ENCODE data around the gene PAX5. TPM values are rescaled to one million over a fixed set of nuclear protein-coding genes. Genes with fewer than 3 reads are reported as not detected.
"Not testable (repeated sequence)": the region's sequence is repeated elsewhere in the genome, so short reads cannot be mapped to it uniquely, and the experiment has no call there.

Gene PAX5
- total RNA-seq, 1 donor from 2014 or later: 24.3 TPM

DNA sequence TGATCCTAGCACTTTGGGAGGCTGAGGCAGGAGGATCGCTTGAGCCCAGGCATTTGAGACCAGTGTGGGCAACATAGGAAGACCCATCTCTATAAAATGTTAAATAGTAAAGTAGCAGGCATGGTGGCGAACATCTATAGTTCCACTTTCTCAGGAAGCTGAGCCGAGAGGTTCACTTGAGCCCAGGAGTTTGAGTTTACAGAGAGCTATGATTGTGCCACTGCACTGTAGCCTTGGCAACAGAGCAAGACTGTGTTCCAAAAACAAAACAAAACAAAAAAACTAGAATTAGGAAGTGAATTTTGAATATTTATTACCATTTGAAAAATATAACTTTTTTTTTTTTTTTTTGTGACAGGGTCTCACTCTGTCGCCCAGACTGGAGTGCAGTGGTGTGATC, 26.8 kb upstream of the PAX5 start:
- H3K4me1 Mint-ChIP-seq (ENCODE audit: low read depth, unreplicated experiment): peaks cover 4% of the 10 kb centered on the region

GRCh38 chr9:37056046-37056920, 22.2 kb upstream of the PAX5 start:
- H3K27me3 Mint-ChIP-seq (ENCODE audit: unreplicated experiment): peaks cover 4% of the 10 kb centered on the region
- TF ChIP-seq CTCF (IDR thresholded peaks at IDR 0.05; ENCODE audit: partially characterized antibody, unreplicated experiment): no peak

More for the DNA sequence above, 26.8 kb upstream of the PAX5 start:
- DNase-seq: no peak
- Mint-ChIP-seq H3K27ac (ENCODE audit: unreplicated experiment) (no peak overlapping the region), H3K4me3 (ENCODE audit: unreplicated experiment) (no peak overlapping the region), H3K9me3 (ENCODE audit: unreplicated experiment) (no peaks in the 10 kb centered on the region), H3K36me3 (ENCODE audit: unreplicated experiment) (no peaks in the 10 kb centered on the region), H3K27me3 (ENCODE audit: unreplicated experiment) (peaks cover 2% of the 10 kb centered on the region)
- TF ChIP-seq CTCF (IDR thresholded peaks at IDR 0.05; ENCODE audit: partially characterized antibody, unreplicated experiment): no peak

DNA sequence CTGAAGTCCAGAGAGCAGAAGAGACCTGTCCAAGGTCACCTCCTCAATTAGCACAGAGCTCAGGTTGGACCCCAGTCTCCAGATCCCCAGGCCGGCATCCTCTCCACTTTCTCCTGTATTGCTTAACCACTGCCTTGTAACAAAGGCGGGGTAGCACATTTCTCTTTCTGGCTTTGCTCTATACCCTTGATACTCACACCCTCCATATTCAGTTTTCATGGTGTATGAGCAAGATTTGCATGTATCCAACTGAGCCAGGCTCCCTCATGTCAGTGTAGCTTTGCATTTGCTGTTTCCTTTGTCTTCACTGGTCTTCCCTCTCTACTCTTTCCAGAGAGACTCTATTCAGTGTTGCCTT, 20.3 kb upstream of the PAX5 start:
- not testable (repeated sequence) for H3K4me3 Mint-ChIP-seq (ENCODE audit: unreplicated experiment); H3K9me3 Mint-ChIP-seq (ENCODE audit: unreplicated experiment); H3K27me3 Mint-ChIP-seq (ENCODE audit: unreplicated experiment); H3K36me3 Mint-ChIP-seq (ENCODE audit: unreplicated experiment); H3K27ac Mint-ChIP-seq (ENCODE audit: unreplicated experiment); DNase-seq; H3K4me1 Mint-ChIP-seq (ENCODE audit: low read depth, unreplicated experiment)

More at GRCh38 chr9:37056046-37056920, 22.2 kb upstream of the PAX5 start:
- Mint-ChIP-seq H3K27ac (ENCODE audit: unreplicated experiment) (no peak overlapping the region), H3K36me3 (ENCODE audit: unreplicated experiment) (no peaks in the 10 kb centered on the region), H3K4me3 (ENCODE audit: unreplicated experiment) (no peak overlapping the region), H3K4me1 (ENCODE audit: low read depth, unreplicated experiment) (peaks cover 4% of the 10 kb centered on the region), H3K9me3 (ENCODE audit: unreplicated experiment) (no peaks in the 10 kb centered on the region)
- no peak for DNase-seq

DNA sequence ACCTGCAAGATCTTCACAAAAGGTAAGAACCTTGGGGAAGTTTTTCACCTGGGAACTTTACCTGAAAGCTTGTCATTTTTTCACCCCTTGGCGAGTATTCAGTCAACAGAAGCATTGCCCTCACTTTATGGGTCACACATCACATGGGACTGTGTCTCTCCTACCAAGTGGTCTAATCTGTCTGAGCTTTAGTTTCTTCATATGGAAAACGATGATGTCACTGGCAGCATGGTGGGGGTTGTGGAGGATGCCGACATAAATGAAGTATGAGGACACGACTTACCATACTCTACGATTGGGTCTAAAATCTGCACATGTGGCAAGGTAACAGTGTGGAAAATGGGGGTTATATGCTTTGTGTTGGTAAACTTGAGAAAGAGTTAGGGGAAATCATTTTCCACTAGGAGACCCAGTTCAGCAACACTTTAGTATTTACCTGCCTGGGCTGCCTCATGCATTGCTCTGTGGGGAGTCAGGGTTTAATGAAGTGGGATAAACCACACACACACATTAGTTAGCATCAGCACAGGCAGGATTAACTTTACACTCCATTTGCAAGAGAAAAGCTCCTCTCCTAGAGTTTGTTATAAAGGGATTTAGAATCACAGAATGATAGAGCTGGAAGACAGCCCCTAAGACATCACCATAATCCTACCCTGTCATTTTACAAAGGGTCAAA, 19.8 kb upstream of the PAX5 start:
- DNase-seq: no peak
- H3K9me3 Mint-ChIP-seq (ENCODE audit: unreplicated experiment): no peaks in the 10 kb centered on the region
- peaks cover 4% of the 10 kb centered on the region for H3K27me3 Mint-ChIP-seq (ENCODE audit: unreplicated experiment)
- no peak overlapping the region for H3K4me3 Mint-ChIP-seq (ENCODE audit: unreplicated experiment)
- no peak for TF ChIP-seq CTCF (IDR thresholded peaks at IDR 0.05; ENCODE audit: partially characterized antibody, unreplicated experiment)
- H3K4me1 Mint-ChIP-seq (ENCODE audit: low read depth, unreplicated experiment): peaks cover 4% of the 10 kb centered on the region
- no peaks in the 10 kb centered on the region for H3K36me3 Mint-ChIP-seq (ENCODE audit: unreplicated experiment)
- no peak overlapping the region for H3K27ac Mint-ChIP-seq (ENCODE audit: unreplicated experiment)

GRCh38 chr9:37046683-37047082, 12.6 kb upstream of the PAX5 start:
- H3K27ac Mint-ChIP-seq (ENCODE audit: unreplicated experiment): no peak overlapping the region
- H3K9me3 Mint-ChIP-seq (ENCODE audit: unreplicated experiment): peaks cover 4% of the 10 kb centered on the region
- TF ChIP-seq CTCF (IDR thresholded peaks at IDR 0.05; ENCODE audit: partially characterized antibody, unreplicated experiment): no peak
- H3K27me3 Mint-ChIP-seq (ENCODE audit: unreplicated experiment): peaks cover 6% of the 10 kb centered on the region
- no peak overlapping the region for H3K4me3 Mint-ChIP-seq (ENCODE audit: unreplicated experiment)
- peaks cover 14% of the 10 kb centered on the region for H3K4me1 Mint-ChIP-seq (ENCODE audit: low read depth, unreplicated experiment)
- no peaks in the 10 kb centered on the region for H3K36me3 Mint-ChIP-seq (ENCODE audit: unreplicated experiment)
- DNase-seq: no peak
